Measurements from ENCODE around the gene UPP2. TPM values are rescaled to one million over a fixed set of nuclear protein-coding genes. Genes with fewer than 3 reads are reported as not detected.

UPP2 gene
- polyA plus RNA-seq, 4 donors, result 0.19 TPM; not detected in 3

GRCh38 chr2:158098178-158098577, 3.5 kb upstream of the UPP2 start:
- no peak for FAIRE-seq
- Histone ChIP-seq H3K36me3 (ENCODE audit: control insufficient read depth in 3 of 3, insufficient read depth in 2 of 3, low read depth in 1 of 3, low read length in 3 of 3) (no peaks in the 10 kb centered on the region), H3K27ac (ENCODE audit: low read depth in 1 of 3, low read length in 2 of 3) (no peak overlapping the region), H3K4me3 (ENCODE audit: low read depth in 1 of 3, low read length in 3 of 3) (no peak overlapping the region), H3K4me1 (ENCODE audit: control insufficient read depth in 3 of 3, insufficient read depth in 2 of 3, low read depth in 1 of 3, low read length in 2 of 3) (peaks cover 0 to 18% (median 0%) of the 10 kb centered on the region in 3 donors), H3K9me3 (ENCODE audit: control insufficient read depth in 2 of 2, insufficient read depth in 1 of 2, low read depth in 1 of 2, low read length in 1 of 2) (no peaks in the 10 kb centered on the region), H3K27me3 (ENCODE audit: control insufficient read depth in 3 of 3, insufficient read depth in 3 of 3, low read length in 3 of 3) (no peaks in the 10 kb centered on the region)
- 85 to 98% (median 87%) methylated on average over 4 of the region's 4 CpGs for WGBS, 3 donors
- DNase-seq, result no peak

GRCh38 chr2:158099716-158100115, 2.0 kb upstream of the UPP2 start:
- no peaks in the 10 kb centered on the region for H3K9me3 ChIP-seq (ENCODE audit: control insufficient read depth in 2 of 2, insufficient read depth in 1 of 2, low read depth in 1 of 2, low read length in 1 of 2)
- no peaks in the 10 kb centered on the region for H3K27me3 ChIP-seq (ENCODE audit: control insufficient read depth in 3 of 3, insufficient read depth in 3 of 3, low read length in 3 of 3)
- H3K4me3 ChIP-seq (ENCODE audit: low read depth in 1 of 3, low read length in 3 of 3), result no peak overlapping the region
- DNase-seq, result no peak
- WGBS, 3 donors, result 43 to 68% (median 53%) methylated on average over 3 of the region's 3 CpGs
- H3K27ac ChIP-seq (ENCODE audit: low read depth in 1 of 3, low read length in 2 of 3), result no peak overlapping the region
- FAIRE-seq, result no peak
- no peaks in the 10 kb centered on the region for H3K36me3 ChIP-seq (ENCODE audit: control insufficient read depth in 3 of 3, insufficient read depth in 2 of 3, low read depth in 1 of 3, low read length in 3 of 3)
- H3K4me1 ChIP-seq (ENCODE audit: control insufficient read depth in 3 of 3, insufficient read depth in 2 of 3, low read depth in 1 of 3, low read length in 2 of 3), result peaks cover 0 to 13% (median 0%) of the 10 kb centered on the region in 3 donors

- WGBS, 3 donors, result 75 to 91% (median 81%) methylated on average over 1 of the region's 1 CpG
- no peak overlapping the region for H3K27ac ChIP-seq (ENCODE audit: low read depth in 1 of 3, low read length in 2 of 3)
These were observed 1.3 kb upstream of the UPP2 start for GRCh38 chr2:158100411-158100810.

GRCh38 chr2:158102446-158102845, 770 bp downstream of the UPP2 start:
- 72 to 91% (median 83%) methylated on average over 1 of the region's 1 CpG for WGBS, 3 donors
- FAIRE-seq, result no peak
- Histone ChIP-seq H3K9me3 (ENCODE audit: control insufficient read depth in 2 of 2, insufficient read depth in 1 of 2, low read depth in 1 of 2, low read length in 1 of 2) (no peaks in the 10 kb centered on the region), H3K4me3 (ENCODE audit: low read depth in 1 of 3, low read length in 3 of 3) (no peak overlapping the region), H3K36me3 (ENCODE audit: control insufficient read depth in 3 of 3, insufficient read depth in 2 of 3, low read depth in 1 of 3, low read length in 3 of 3) (no peaks in the 10 kb centered on the region), H3K4me1 (ENCODE audit: control insufficient read depth in 3 of 3, insufficient read depth in 2 of 3, low read depth in 1 of 3, low read length in 2 of 3) (no peaks in the 10 kb centered on the region), H3K27me3 (ENCODE audit: control insufficient read depth in 3 of 3, insufficient read depth in 3 of 3, low read length in 3 of 3) (no peaks in the 10 kb centered on the region), H3K27ac (ENCODE audit: low read depth in 1 of 3, low read length in 2 of 3) (no peak overlapping the region)
- DNase-seq, result no peak

More at GRCh38 chr2:158100411-158100810, 1.3 kb upstream of the UPP2 start:
- FAIRE-seq (no peak), DNase-seq (no peak)
- Histone ChIP-seq H3K4me1 (ENCODE audit: control insufficient read depth in 3 of 3, insufficient read depth in 2 of 3, low read depth in 1 of 3, low read length in 2 of 3) (peaks cover 0 to 6% (median 0%) of the 10 kb centered on the region in 3 donors), H3K4me3 (ENCODE audit: low read depth in 1 of 3, low read length in 3 of 3) (no peak overlapping the region), H3K36me3 (ENCODE audit: control insufficient read depth in 3 of 3, insufficient read depth in 2 of 3, low read depth in 1 of 3, low read length in 3 of 3) (no peaks in the 10 kb centered on the region), H3K27me3 (ENCODE audit: control insufficient read depth in 3 of 3, insufficient read depth in 3 of 3, low read length in 3 of 3) (no peaks in the 10 kb centered on the region), H3K9me3 (ENCODE audit: control insufficient read depth in 2 of 2, insufficient read depth in 1 of 2, low read depth in 1 of 2, low read length in 1 of 2) (no peaks in the 10 kb centered on the region)

GRCh38 chr2:158103411-158104012, 1.8 kb downstream of the UPP2 start:
- Histone ChIP-seq H3K27me3 (ENCODE audit: control insufficient read depth in 3 of 3, insufficient read depth in 3 of 3, low read length in 3 of 3) (no peaks in the 10 kb centered on the region), H3K4me3 (ENCODE audit: low read depth in 1 of 3, low read length in 3 of 3) (no peak overlapping the region), H3K9me3 (ENCODE audit: control insufficient read depth in 2 of 2, insufficient read depth in 1 of 2, low read depth in 1 of 2, low read length in 1 of 2) (no peaks in the 10 kb centered on the region), H3K4me1 (ENCODE audit: control insufficient read depth in 3 of 3, insufficient read depth in 2 of 3, low read depth in 1 of 3, low read length in 2 of 3) (no peaks in the 10 kb centered on the region), H3K27ac (ENCODE audit: low read depth in 1 of 3, low read length in 2 of 3) (no peak overlapping the region), H3K36me3 (ENCODE audit: control insufficient read depth in 3 of 3, insufficient read depth in 2 of 3, low read depth in 1 of 3, low read length in 3 of 3) (no peaks in the 10 kb centered on the region)
- 28 to 56% (median 46%) methylated on average over 3 of the region's 3 CpGs for WGBS, 3 donors
- FAIRE-seq (no peak), DNase-seq (peak; percentile 19 to 55)

- H3K36me3 ChIP-seq (ENCODE audit: control insufficient read depth in 3 of 3, insufficient read depth in 2 of 3, low read depth in 1 of 3, low read length in 3 of 3), result no peaks in the 10 kb centered on the region
- 81 to 85% (median 83%) methylated on average over 4 to 5 of the region's 5 CpGs for WGBS, 3 donors
These were observed 3.2 kb downstream of the UPP2 start for GRCh38 chr2:158104903-158105302.

GRCh38 chr2:158112992-158113391, 11.3 kb downstream of the UPP2 start:
- FAIRE-seq, result no peak
- H3K36me3 ChIP-seq (ENCODE audit: control insufficient read depth in 3 of 3, insufficient read depth in 2 of 3, low read depth in 1 of 3, low read length in 3 of 3), result no peaks in the 10 kb centered on the region
- 78 to 89% (median 84%) methylated on average over 4 of the region's 4 CpGs for WGBS, 3 donors

More at GRCh38 chr2:158104903-158105302, 3.2 kb downstream of the UPP2 start:
- no peaks in the 10 kb centered on the region for H3K9me3 ChIP-seq (ENCODE audit: control insufficient read depth in 2 of 2, insufficient read depth in 1 of 2, low read depth in 1 of 2, low read length in 1 of 2)
- no peak for DNase-seq
- FAIRE-seq, result no peak
- H3K27me3 ChIP-seq (ENCODE audit: control insufficient read depth in 3 of 3, insufficient read depth in 3 of 3, low read length in 3 of 3), result no peaks in the 10 kb centered on the region
- no peak overlapping the region for H3K27ac ChIP-seq (ENCODE audit: low read depth in 1 of 3, low read length in 2 of 3)
- H3K4me3 ChIP-seq (ENCODE audit: low read depth in 1 of 3, low read length in 3 of 3), result no peak overlapping the region
- no peaks in the 10 kb centered on the region for H3K4me1 ChIP-seq (ENCODE audit: control insufficient read depth in 3 of 3, insufficient read depth in 2 of 3, low read depth in 1 of 3, low read length in 2 of 3)

GRCh38 chr2:158113741-158114295, 12.1 kb downstream of the UPP2 start:
- no peaks in the 10 kb centered on the region for H3K4me1 ChIP-seq (ENCODE audit: control insufficient read depth in 3 of 3, insufficient read depth in 2 of 3, low read depth in 1 of 3, low read length in 2 of 3)
- WGBS, 3 donors, result 72 to 85% (median 85%) methylated on average over 4 of the region's 4 CpGs
- H3K27me3 ChIP-seq (ENCODE audit: control insufficient read depth in 3 of 3, insufficient read depth in 3 of 3, low read length in 3 of 3), result no peaks in the 10 kb centered on the region
- no peak overlapping the region for H3K4me3 ChIP-seq (ENCODE audit: low read depth in 1 of 3, low read length in 3 of 3)
- DNase-seq (no peak), FAIRE-seq (no peak)
- H3K9me3 ChIP-seq (ENCODE audit: control insufficient read depth in 2 of 2, insufficient read depth in 1 of 2, low read depth in 1 of 2, low read length in 1 of 2), result no peaks in the 10 kb centered on the region
- H3K36me3 ChIP-seq (ENCODE audit: control insufficient read depth in 3 of 3, insufficient read depth in 2 of 3, low read depth in 1 of 3, low read length in 3 of 3), result no peaks in the 10 kb centered on the region
- no peak overlapping the region for H3K27ac ChIP-seq (ENCODE audit: low read depth in 1 of 3, low read length in 2 of 3)

More at GRCh38 chr2:158112992-158113391, 11.3 kb downstream of the UPP2 start:
- Histone ChIP-seq H3K27me3 (ENCODE audit: control insufficient read depth in 3 of 3, insufficient read depth in 3 of 3, low read length in 3 of 3) (no peaks in the 10 kb centered on the region), H3K4me3 (ENCODE audit: low read depth in 1 of 3, low read length in 3 of 3) (no peak overlapping the region), H3K4me1 (ENCODE audit: control insufficient read depth in 3 of 3, insufficient read depth in 2 of 3, low read depth in 1 of 3, low read length in 2 of 3) (no peaks in the 10 kb centered on the region), H3K9me3 (ENCODE audit: control insufficient read depth in 2 of 2, insufficient read depth in 1 of 2, low read depth in 1 of 2, low read length in 1 of 2) (no peaks in the 10 kb centered on the region), H3K27ac (ENCODE audit: low read depth in 1 of 3, low read length in 2 of 3) (no peak overlapping the region)
- DNase-seq, result no peak

GRCh38 chr2:158114516-158114915, 12.8 kb downstream of the UPP2 start:
- no peaks in the 10 kb centered on the region for H3K36me3 ChIP-seq (ENCODE audit: control insufficient read depth in 3 of 3, insufficient read depth in 2 of 3, low read depth in 1 of 3, low read length in 3 of 3)
- H3K4me3 ChIP-seq (ENCODE audit: low read depth in 1 of 3, low read length in 3 of 3), result no peak overlapping the region
- H3K27ac ChIP-seq (ENCODE audit: low read depth in 1 of 3, low read length in 2 of 3), result no peak overlapping the region
- no peaks in the 10 kb centered on the region for H3K9me3 ChIP-seq (ENCODE audit: control insufficient read depth in 2 of 2, insufficient read depth in 1 of 2, low read depth in 1 of 2, low read length in 1 of 2)
- FAIRE-seq (no peak), DNase-seq (no peak)
- 48 to 65% (median 63%) methylated on average over 2 of the region's 2 CpGs for WGBS, 3 donors
- no peaks in the 10 kb centered on the region for H3K4me1 ChIP-seq (ENCODE audit: control insufficient read depth in 3 of 3, insufficient read depth in 2 of 3, low read depth in 1 of 3, low read length in 2 of 3)
- H3K27me3 ChIP-seq (ENCODE audit: control insufficient read depth in 3 of 3, insufficient read depth in 3 of 3, low read length in 3 of 3), result no peaks in the 10 kb centered on the region
